Measurements from ENCODE around the gene DENND2A.
"Not testable (repeated sequence)": the region's sequence is repeated elsewhere in the genome, so short reads cannot be mapped to it uniquely, and the experiment has no call there.

The DENND2A gene

DNA sequence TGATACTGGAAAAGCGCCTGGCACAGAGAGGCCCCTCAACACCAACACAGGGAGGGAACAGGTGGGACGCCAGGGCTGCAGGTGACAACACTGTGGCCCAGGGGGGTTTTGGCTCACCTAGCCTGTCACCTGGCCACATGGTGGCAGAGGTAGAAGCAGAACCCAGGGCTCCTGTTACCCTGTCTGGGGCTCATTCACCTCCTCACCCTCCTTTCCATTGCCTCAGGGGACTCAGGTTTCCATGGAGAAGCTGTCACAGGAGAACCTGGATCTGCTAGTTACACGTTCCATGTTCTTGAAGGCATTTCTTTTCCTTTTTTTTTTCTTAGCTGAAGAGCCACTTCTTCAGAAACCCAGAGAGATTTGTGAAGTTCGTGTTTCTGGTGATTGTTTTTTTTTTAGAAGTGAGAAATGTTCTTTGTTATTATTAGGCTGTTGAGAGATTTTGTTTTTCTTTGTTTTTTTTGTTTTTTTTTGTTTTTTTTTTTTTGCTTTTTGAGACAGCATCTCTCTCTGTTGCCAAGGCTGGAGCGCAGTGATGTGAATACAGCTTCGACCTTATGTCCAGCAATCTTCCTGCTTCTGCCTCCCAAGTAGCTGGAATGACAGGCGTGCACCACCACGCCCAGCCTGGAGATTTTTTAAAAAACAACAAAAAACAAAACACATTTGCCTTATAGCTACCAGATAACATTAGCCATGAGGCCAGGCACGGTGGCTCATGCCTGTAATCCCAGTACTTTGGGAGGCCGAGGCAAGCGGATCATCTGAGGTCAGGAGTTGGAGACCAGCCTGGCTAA lies 16.0 kb downstream of the DENND2A start:
- peaks cover 0 to 10% (median 6%) of the 10 kb centered on the region in 4 donors for H3K4me1 ChIP-seq
- H3K4me3 ChIP-seq: no peak overlapping the region
- H3K27me3 ChIP-seq: no peaks in the 10 kb centered on the region
- H3K27ac ChIP-seq: no peak overlapping the region
- TF ChIP-seq, protein P1, sequence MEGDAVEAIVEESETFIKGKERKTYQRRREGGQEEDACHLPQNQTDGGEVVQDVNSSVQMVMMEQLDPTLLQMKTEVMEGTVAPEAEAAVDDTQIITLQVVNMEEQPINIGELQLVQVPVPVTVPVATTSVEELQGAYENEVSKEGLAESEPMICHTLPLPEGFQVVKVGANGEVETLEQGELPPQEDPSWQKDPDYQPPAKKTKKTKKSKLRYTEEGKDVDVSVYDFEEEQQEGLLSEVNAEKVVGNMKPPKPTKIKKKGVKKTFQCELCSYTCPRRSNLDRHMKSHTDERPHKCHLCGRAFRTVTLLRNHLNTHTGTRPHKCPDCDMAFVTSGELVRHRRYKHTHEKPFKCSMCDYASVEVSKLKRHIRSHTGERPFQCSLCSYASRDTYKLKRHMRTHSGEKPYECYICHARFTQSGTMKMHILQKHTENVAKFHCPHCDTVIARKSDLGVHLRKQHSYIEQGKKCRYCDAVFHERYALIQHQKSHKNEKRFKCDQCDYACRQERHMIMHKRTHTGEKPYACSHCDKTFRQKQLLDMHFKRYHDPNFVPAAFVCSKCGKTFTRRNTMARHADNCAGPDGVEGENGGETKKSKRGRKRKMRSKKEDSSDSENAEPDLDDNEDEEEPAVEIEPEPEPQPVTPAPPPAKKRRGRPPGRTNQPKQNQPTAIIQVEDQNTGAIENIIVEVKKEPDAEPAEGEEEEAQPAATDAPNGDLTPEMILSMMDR (IDR thresholded peaks at IDR 0.05): no peak
- DNase-seq: peak in 1 of 2 donors; percentile 11
- intact Hi-C loops (cut with DNase I; ENCODE audit: low total_unique reads): no loop called here
- no peaks in the 10 kb centered on the region for H3K36me3 ChIP-seq
- no peaks in the 10 kb centered on the region for H3K9me3 ChIP-seq

DNA sequence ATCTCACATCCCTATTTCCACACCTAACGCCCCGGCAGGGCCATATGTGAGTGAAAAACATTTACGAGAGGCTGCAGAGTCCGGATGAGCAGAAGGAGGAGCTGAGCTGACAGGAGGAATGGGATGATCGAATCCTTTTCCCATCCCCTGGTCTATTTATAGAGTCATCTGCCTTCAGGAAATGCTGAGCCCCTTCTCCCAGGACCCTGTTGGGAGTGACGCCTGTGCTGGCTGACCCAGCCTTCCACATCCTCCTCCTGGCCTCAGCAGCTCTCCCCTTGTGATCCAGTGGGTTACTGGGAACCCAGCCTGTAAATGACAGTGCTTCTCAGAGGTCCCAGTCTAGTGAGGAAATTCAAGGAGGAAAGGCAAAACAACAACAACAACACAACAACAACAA lies 16.6 kb downstream of the DENND2A start:
- TF ChIP-seq, protein P1 (IDR thresholded peaks at IDR 0.05): no peak
- Histone ChIP-seq H3K27ac (no peak overlapping the region), H3K9me3 (no peaks in the 10 kb centered on the region), H3K27me3 (no peaks in the 10 kb centered on the region), H3K4me1 (peaks cover 0 to 10% (median 6%) of the 10 kb centered on the region in 4 donors), H3K4me3 (no peak overlapping the region), H3K36me3 (no peaks in the 10 kb centered on the region)
- intact Hi-C loops (cut with DNase I; ENCODE audit: low total_unique reads): no loop called here
- peak; percentile 24 to 31 for DNase-seq

GRCh38 chr7:140621401-140622021 lies 19.1 kb downstream of the DENND2A start:
- H3K36me3 ChIP-seq: no peaks in the 10 kb centered on the region
- no peak overlapping the region for H3K4me3 ChIP-seq
- peaks cover 0 to 5% (median 4%) of the 10 kb centered on the region in 4 donors for H3K4me1 ChIP-seq
- H3K27me3 ChIP-seq: no peaks in the 10 kb centered on the region
- intact Hi-C loops (cut with DNase I; ENCODE audit: low total_unique reads): no loop called here
- no peak overlapping the region for H3K27ac ChIP-seq
- TF ChIP-seq, protein P1 (IDR thresholded peaks at IDR 0.05): no peak
- no peaks in the 10 kb centered on the region for H3K9me3 ChIP-seq
- DNase-seq: no peak

DNA sequence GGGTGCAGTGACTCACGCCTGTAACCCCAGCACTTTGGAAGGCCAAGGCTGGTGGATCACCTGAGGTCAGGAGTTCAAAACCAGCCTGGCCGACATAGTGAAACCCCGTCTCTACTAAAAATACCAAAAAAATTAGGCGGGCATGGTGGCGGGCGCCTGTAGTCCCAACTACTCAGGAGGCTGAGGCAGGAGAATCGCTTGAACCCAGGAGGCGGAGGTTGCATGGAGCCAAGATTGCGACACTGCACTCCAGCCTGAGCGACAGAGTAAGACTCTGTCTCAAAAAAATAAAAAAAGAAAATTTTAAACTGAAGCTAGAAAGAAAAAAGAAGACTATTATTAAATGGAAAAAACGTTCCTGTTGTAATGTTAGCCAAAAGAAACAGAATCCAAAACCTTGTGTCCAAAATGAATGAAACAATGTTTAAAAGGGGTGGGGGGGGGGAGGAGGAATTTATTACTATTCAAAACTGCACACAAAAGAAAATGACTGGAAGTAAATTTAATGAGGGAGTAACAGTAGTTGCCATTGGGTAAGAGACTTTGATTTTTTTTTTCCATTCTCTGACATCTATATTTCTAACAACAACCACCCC lies 20.6 kb downstream of the DENND2A start:
- H3K9me3 ChIP-seq; H3K36me3 ChIP-seq; H3K4me1 ChIP-seq; H3K27ac ChIP-seq; intact Hi-C loops (cut with DNase I; ENCODE audit: low total_unique reads); DNase-seq; H3K27me3 ChIP-seq; H3K4me3 ChIP-seq: not testable (repeated sequence)

- intact Hi-C loops (cut with DNase I; ENCODE audit: low total_unique reads): no loop called here
- Histone ChIP-seq H3K27ac (no peak overlapping the region), H3K4me3 (no peak overlapping the region), H3K27me3 (no peaks in the 10 kb centered on the region), H3K36me3 (no peaks in the 10 kb centered on the region), H3K9me3 (no peaks in the 10 kb centered on the region), H3K4me1 (no peaks in the 10 kb centered on the region)
- TF ChIP-seq, protein P1 (IDR thresholded peaks at IDR 0.05): no peak
- no peak for DNase-seq
These were observed 21.4 kb downstream of the DENND2A start for GRCh38 chr7:140619176-140619575.

DNA sequence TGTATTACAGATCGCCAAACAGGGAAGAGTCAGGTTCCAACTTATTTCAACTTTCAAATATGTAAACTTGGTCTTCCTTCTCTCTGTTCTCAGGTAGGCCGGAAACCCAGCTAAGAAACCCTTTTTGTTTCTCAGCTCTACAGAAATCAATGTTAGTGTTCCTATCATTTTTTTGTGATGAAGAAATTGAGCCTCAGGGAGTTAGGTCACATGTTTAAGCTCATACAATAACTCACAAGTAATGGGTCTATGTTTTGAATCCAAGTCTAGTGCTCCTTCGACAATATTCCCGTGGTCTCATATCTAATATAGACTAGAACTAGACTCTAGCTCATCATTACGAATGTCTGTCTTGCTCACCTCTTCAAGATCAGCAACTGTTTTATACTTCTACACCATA lies 22.3 kb downstream of the DENND2A start:
- TF ChIP-seq, protein P1 (IDR thresholded peaks at IDR 0.05): no peak
- Histone ChIP-seq H3K36me3 (no peaks in the 10 kb centered on the region), H3K9me3 (no peaks in the 10 kb centered on the region), H3K27me3 (no peaks in the 10 kb centered on the region), H3K4me3 (no peak overlapping the region), H3K4me1 (no peaks in the 10 kb centered on the region), H3K27ac (no peak overlapping the region)
- no peak for DNase-seq
- intact Hi-C loops (cut with DNase I; ENCODE audit: low total_unique reads): no loop called here
